ENCODE measurements around the gene SDHA. TPM values are rescaled to one million over a fixed set of nuclear protein-coding genes. Genes with fewer than 3 reads are reported as not detected.
"Not testable (repeated sequence)": the region's sequence is repeated elsewhere in the genome, so short reads cannot be mapped to it uniquely, and the experiment has no call there.

SDHA gene
- total RNA-seq, 1 donor from 2014 or later = 84.7 TPM

DNA sequence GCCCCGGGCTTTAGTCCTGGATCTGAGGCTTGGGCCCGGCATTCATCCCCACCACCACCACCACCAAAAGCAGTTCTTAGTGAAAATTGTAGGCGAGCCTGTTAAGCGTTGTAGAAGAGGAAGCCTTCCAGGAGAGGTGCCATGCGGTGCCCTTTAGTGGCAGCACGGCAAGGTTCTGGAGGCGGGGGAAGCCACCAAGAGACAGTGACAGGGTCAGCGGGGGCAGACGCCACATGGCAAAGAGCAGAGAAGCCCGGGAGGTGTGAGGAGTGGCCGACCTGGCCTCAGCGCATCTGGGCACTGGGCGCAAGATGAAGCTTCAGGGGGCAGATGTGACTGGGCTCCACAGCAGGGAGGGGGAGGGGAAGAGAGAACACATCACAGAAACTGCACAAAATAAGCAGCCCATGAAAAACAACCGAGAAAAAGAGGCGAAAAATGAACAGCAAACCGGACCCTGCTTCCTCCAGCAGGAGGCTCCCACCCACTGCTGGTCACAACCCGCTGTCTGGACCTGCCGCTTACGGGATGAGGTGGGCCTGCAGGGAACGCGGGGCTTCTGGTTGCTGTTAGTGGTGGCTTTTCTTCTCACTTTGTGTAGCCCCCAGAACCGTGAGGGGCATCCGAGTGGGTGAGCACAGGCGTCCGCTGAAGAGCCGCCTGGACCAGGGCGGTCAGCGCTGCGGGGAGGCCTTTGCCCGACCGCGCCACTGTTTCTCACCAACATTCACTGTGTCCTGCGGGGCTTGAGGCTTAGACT lies 22.5 kb upstream of the SDHA start:
- Histone ChIP-seq H3K27me3 (no peaks in the 10 kb centered on the region), H3K27ac (no peak overlapping the region), H3K4me1 (peaks cover 14% of the 10 kb centered on the region), H3K9me3 (no peaks in the 10 kb centered on the region), H3K36me3 (no peaks in the 10 kb centered on the region), H3K4me3 (no peak overlapping the region)
- TF ChIP-seq POLR2AphosphoS5 (IDR thresholded peaks at IDR 0.05; ENCODE audit: insufficient read depth in 1 of 2, low read depth in 1 of 2) (no peak), CTCF (IDR thresholded peaks at IDR 0.05) (no peak), POLR2A (IDR thresholded peaks at IDR 0.05) (no peak)
- intact Hi-C loops (cut with DNase I) = no loop called here
- no peak for DNase-seq (ENCODE audit: extremely low spot score in 2 of 2)

DNA sequence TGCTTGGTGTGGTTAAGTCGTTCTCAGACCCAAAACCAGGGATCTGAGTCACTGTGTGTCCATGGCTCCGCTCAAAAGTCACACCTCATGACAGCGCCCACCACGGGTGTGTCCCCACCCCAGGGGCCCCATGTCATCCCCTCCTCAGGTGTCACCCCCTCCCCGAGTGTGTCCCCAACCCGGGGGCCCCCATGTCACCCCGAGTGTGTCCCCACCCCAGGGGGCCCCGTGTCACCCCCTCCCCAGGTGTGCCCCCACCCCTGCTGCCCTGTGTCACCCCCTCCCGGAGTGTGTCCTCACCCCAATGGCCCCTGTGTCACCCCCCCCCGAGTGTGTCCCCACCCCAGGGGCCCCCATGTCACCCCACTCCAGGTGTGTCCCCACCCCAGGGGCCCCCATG lies 21.8 kb upstream of the SDHA start:
- H3K4me1 ChIP-seq = peaks cover 6% of the 10 kb centered on the region
- H3K36me3 ChIP-seq = no peaks in the 10 kb centered on the region
- no peak overlapping the region for H3K27ac ChIP-seq
- intact Hi-C loops (cut with DNase I) = no loop called here
- no peaks in the 10 kb centered on the region for H3K9me3 ChIP-seq
- no peak for DNase-seq (ENCODE audit: extremely low spot score in 2 of 2)
- H3K4me3 ChIP-seq = no peak overlapping the region
- TF ChIP-seq POLR2AphosphoS5 (IDR thresholded peaks at IDR 0.05; ENCODE audit: insufficient read depth in 1 of 2, low read depth in 1 of 2) (no peak), CTCF (IDR thresholded peaks at IDR 0.05) (no peak), POLR2A (IDR thresholded peaks at IDR 0.05) (no peak)
- H3K27me3 ChIP-seq = no peaks in the 10 kb centered on the region

DNA sequence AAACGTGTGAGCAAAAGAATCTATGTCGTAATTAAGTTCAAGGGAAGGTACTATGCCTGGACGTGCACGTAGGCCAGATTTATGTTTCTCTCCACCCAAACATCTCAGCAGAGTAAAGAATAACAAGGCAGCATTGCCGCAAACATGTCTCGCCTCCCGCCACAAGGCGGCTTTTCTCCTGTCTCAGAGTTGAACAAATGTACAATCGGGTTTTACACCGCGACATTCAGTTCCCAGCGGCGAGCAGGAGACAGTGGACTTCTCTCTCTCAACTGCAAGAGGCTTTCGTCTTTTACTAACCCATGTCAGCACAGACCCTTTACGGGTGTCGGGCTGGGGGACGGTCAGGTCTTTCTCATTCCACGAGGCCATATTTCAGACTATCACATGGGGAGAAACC lies 21.1 kb upstream of the SDHA start:
- H3K27ac ChIP-seq; intact Hi-C loops (cut with DNase I): not testable (repeated sequence)

GRCh38 chr5:197892-198489 lies 20.1 kb upstream of the SDHA start:
- Histone ChIP-seq H3K4me3 (no peak overlapping the region), H3K9me3 (no peaks in the 10 kb centered on the region), H3K27ac (no peak overlapping the region), H3K27me3 (no peaks in the 10 kb centered on the region), H3K36me3 (no peaks in the 10 kb centered on the region), H3K4me1 (no peaks in the 10 kb centered on the region)
- intact Hi-C loops (cut with DNase I) = no loop called here
- TF ChIP-seq CTCF (IDR thresholded peaks at IDR 0.05) (no peak), POLR2A (IDR thresholded peaks at IDR 0.05) (no peak), POLR2AphosphoS5 (IDR thresholded peaks at IDR 0.05; ENCODE audit: insufficient read depth in 1 of 2, low read depth in 1 of 2) (no peak)
- DNase-seq (ENCODE audit: extremely low spot score in 2 of 2) = no peak

More for the DNA sequence above, 21.1 kb upstream of the SDHA start:
- not testable (repeated sequence) for H3K36me3 ChIP-seq; H3K9me3 ChIP-seq; H3K27me3 ChIP-seq; H3K4me1 ChIP-seq; DNase-seq (ENCODE audit: extremely low spot score in 2 of 2); H3K4me3 ChIP-seq

DNA sequence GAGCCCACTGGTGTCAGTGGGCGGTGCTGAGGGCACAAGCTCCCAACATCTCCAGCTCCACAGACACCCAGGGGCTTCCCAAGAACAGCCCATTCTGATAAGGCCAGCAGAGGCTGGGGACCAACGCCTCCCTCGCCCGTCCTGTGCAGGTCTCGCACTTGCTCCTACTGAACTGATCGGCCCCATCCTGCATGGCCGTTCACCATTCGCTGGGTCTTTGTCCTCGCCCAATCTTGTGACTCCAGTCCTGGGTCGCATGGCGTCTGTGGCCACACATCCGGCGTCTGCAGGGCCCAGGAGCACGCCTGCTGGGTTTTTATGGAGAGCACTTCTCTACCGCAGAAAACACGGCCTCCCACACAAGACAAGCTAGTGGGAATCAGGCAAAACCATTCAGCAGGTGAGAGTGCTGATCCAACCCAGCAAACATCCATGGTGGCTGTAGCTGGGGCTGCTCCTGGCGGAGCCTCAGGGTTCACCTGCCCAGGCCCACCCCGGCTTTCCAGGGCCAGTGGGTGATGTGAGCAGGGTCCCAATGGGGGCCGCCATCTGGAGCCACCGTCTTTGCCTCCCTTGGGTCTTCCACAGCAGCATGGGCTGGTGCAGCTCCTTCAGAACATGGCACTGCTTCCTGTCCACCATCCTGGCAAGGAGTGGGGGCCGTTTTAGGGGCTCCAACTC lies 19.5 kb upstream of the SDHA start:
- H3K27me3 ChIP-seq = no peaks in the 10 kb centered on the region
- intact Hi-C loops (cut with DNase I) = no loop called here
- H3K4me3 ChIP-seq = no peak overlapping the region
- TF ChIP-seq POLR2AphosphoS5 (IDR thresholded peaks at IDR 0.05; ENCODE audit: insufficient read depth in 1 of 2, low read depth in 1 of 2) = no peak
- TF ChIP-seq POLR2A (IDR thresholded peaks at IDR 0.05) = no peak
- TF ChIP-seq CTCF (IDR thresholded peaks at IDR 0.05) = no peak
- H3K36me3 ChIP-seq = peaks cover 0 to 3% of the 10 kb centered on the region in 2 donors
- H3K4me1 ChIP-seq = no peaks in the 10 kb centered on the region
- DNase-seq (ENCODE audit: extremely low spot score in 2 of 2) = no peak
- H3K27ac ChIP-seq = no peak overlapping the region
- H3K9me3 ChIP-seq = no peaks in the 10 kb centered on the region
